ENCODE results near the gene CCDC187. TPM values are rescaled to one million over a fixed set of nuclear protein-coding genes. Genes with fewer than 3 reads are reported as not detected.

CCDC187 gene
- polyA plus RNA-seq, 3 donors: 0.03 to 0.18 TPM; not detected in 1

- 58 to 78% (median 62%) methylated on average over 22 to 25 of the region's 25 CpGs for WGBS, 3 donors
- H3K27ac ChIP-seq (ENCODE audit: low read depth, low read length): no peak overlapping the region
Measured at GRCh38 chr9:136254381-136255165, 49.3 kb downstream of the CCDC187 start.

- H3K27ac ChIP-seq (ENCODE audit: low read depth, low read length): no peak overlapping the region
- 84 to 91% (median 84%) methylated on average over 32 of the region's 32 CpGs for WGBS, 3 donors
Measured at GRCh38 chr9:136253246-136254130, 50.4 kb downstream of the CCDC187 start.

- 85 to 90% (median 89%) methylated on average over 10 of the region's 10 CpGs for WGBS, 3 donors
- H3K27ac ChIP-seq (ENCODE audit: low read depth, low read length): no peak overlapping the region
Measured at GRCh38 chr9:136252846-136253245, 51.0 kb downstream of the CCDC187 start.

- no peak overlapping the region for H3K27ac ChIP-seq (ENCODE audit: low read depth, low read length)
- 84 to 95% (median 90%) methylated on average over 23 to 29 of the region's 29 CpGs for WGBS, 3 donors
Measured at GRCh38 chr9:136252281-136252680, 51.6 kb downstream of the CCDC187 start.

DNA sequence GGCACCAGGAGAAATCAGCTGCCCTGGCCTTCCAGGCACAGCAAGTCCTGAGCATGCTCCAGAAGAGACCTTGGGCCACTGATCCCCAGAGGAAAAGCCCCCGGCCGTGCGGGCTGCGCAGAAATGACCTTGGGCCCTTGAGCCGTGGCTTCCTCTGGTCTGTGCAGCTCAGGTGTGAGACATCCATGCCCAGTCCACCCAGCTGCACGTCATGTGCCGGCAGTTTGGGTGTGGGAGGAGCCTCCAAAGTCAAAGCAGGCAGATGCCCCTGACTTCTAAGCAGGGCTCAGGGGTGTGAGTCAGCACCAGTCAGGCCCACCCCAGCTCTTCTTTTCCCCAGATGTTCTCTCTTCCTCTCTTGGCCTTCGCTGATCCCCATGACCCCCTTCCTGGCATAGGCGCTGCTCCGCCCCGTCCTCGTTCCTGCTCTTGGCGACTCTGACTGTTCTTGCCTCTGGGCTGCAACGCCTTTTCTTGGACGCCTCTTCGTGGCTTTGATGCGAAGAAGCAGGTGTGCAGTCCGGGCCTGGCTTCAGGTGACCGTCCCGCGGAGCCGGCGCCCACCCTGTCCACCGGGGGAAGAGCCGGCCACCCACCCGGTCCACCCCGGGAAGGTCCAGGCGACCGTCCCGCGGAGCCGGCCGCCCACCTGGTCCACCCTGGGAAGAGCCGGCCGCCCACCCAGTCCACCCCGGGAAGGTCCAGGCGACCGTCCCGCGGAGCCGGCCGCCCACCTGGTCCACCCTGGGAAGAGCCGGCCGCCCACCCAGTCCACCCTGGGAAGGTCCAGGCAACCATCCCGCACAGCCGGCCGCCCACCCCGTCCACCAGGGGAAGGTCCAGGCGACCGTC is 52.4 kb downstream of the CCDC187 start:
- no peak overlapping the region for H3K27ac ChIP-seq (ENCODE audit: low read depth, low read length)
- 77 to 84% (median 77%) methylated on average over 26 to 49 of the region's 50 CpGs for WGBS, 3 donors

DNA sequence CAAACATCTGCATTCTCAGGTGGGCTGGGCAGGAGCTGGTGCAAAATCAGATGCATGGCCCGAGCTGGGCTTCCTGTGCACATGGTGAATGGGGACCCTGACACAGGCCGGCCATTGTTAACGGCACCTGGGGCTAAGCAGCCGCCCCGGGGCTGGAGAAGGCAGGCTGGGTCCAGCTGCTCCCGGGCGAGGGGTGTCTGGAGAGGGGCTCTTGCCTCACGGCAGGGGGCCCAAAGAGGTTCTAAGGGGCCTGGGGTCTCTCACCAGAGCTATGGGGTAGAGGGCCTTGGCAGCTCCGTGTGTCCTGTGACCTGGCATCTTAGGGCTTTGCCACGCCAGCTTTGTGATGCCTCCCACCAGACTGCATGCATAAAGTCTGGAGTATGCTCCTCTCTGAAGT is 53.2 kb downstream of the CCDC187 start:
- WGBS, 3 donors: 64 to 69% (median 65%) methylated on average over 10 of the region's 10 CpGs
- no peak overlapping the region for H3K27ac ChIP-seq (ENCODE audit: low read depth, low read length)

- H3K27ac ChIP-seq (ENCODE audit: low read depth, low read length): no peak overlapping the region
- 20 to 64% (median 58%) methylated on average over 30 of the region's 30 CpGs for WGBS, 3 donors
Measured at GRCh38 chr9:136249877-136250559, 53.9 kb downstream of the CCDC187 start.

GRCh38 chr9:136248951-136249876 is 54.7 kb downstream of the CCDC187 start:
- WGBS, 3 donors: 58 to 82% (median 74%) methylated on average over 30 of the region's 30 CpGs

GRCh38 chr9:136247947-136248637 is 55.8 kb downstream of the CCDC187 start:
- 87 to 90% (median 89%) methylated on average over 24 of the region's 24 CpGs for WGBS, 3 donors
- H3K27ac ChIP-seq (ENCODE audit: low read depth, low read length): no peak overlapping the region

More at GRCh38 chr9:136248951-136249876, 54.7 kb downstream of the CCDC187 start:
- H3K27ac ChIP-seq (ENCODE audit: low read depth, low read length): no peak overlapping the region

DNA sequence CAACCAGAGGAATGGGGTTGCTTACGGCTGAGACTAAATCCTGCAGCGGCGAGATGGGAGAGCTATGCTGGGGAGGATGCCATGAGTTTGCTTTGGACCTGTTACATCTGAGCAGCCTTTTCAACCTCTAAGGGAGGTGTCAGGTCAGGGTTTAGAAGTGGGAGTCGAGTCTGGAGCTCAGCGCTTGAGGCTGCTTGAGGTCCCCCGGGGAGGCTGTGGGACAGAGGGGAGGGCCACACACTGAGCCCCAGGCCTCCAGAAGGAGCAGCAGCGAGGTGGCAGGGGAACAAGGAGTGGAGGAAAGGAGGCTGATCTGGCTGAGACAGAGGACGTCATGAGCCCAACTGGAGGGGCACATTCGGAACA is 56.4 kb downstream of the CCDC187 start:
- no peak overlapping the region for H3K27ac ChIP-seq (ENCODE audit: low read depth, low read length)
- 62 to 77% (median 62%) methylated on average over 8 to 9 of the region's 9 CpGs for WGBS, 3 donors

- H3K27ac ChIP-seq (ENCODE audit: low read depth, low read length): no peak overlapping the region
- WGBS, 3 donors: 72 to 86% (median 73%) methylated on average over 26 of the region's 26 CpGs
Measured at GRCh38 chr9:136246849-136247550, 56.9 kb downstream of the CCDC187 start.

DNA sequence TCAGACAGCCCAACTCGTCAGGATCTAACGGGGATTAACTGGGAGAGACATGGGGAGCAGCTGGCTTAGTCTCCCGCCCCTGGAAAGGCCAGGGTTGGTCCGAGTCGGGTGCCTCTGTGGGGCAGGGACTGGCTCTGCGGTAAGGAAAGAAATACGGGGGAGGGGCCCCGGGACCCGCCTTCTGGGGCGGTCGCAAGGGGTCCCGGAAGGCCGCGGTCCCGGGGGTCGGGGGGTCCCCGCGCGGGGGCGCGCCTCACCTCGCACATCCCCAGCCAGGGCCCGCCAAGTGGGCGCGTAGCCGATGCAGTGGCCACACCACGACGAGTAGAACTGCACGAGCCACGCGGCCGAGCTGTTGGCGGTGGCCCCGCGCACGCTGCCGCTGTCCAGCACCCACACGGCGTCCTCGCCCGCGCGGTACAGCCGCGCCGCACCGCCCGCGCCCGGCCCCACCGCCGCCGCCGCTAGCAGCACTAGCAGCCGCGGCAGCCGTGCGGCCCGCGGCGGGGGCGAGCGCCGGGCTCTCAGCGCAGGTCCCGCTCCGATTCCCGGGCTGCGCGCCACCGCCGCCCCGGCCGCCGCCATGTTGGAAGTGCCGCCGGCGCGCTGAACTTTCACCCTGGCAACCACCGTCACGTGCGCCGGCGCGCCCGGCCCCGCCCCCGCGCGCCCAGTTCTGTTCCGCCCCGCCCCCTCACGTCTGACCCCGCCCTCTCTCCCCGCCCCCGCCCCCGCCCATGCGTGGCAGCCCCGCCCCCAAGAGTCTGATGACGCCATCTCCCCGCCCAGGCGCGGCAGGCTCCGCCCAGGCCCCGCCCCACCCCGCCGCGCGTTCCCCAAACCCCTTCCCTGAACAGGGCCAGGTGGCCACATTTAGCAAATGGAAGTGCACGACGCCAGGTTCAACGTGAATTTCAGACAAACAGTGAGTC is 58.4 kb downstream of the CCDC187 start, which contains the start of gene QSOX2:
TSS of gene QSOX2 (minus strand) at position 594 of the 932 bp plus-strand sequence. CDS start at position 585, 9 bp downstream.
- no peak within 1 kb of the TSS for H3K27ac ChIP-seq (ENCODE audit: low read depth, low read length)

GRCh38 chr9:136244969-136245218 is 59.0 kb downstream of the CCDC187 start:
- no peak overlapping the region for H3K27ac ChIP-seq (ENCODE audit: low read depth, low read length)
- WGBS, 3 donors: 3 to 4% (median 3%) methylated on average over 6 of the region's 6 CpGs

More for the DNA sequence above, 58.4 kb downstream of the CCDC187 start, which contains the start of gene QSOX2:
- 1% methylated on average over 46 to 112 of the region's 112 CpGs for WGBS, 3 donors

DNA sequence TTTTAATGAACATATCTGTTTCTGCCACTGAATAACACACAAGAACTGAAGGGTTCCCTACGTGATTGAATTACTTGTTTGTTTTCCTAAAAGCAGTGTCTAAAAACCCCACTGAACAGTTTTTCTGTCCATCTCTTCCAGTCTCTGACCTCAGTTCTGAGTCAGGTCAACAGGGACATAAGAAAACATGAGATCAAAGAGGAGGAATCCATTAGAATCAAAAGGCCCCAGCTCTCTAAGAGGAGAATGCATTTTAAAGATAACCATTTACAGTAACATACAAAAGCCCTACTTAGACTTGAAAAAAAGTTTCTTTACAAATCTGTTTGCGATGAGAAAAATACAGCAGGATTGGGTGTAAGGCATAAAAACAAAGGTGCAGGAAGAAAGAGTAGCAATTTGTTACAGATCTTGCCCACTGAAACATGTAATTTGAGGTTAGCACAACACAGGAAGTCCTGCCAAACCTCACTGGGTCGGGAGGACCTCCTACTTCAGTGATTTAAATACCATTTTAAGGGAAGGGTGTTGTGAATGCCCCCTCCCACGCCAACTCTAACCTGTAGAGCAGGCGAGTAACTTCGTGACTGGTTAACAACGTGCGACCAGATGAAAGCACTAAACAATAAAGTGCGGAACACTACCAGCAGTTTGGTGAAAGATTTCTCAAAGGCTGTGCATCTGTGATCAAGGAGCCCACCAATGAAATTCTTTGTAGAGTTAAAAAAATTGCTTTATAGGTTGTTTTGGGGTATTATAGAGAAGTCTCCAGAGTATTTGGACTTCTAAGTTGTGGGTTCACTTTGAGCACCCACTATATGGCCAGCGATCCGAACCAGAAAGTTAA is 59.5 kb downstream of the CCDC187 start:
- H3K27ac ChIP-seq (ENCODE audit: low read depth, low read length): no peak overlapping the region
- WGBS, 3 donors: 28 to 39% (median 36%) methylated on average over 11 of the region's 11 CpGs

All from adipose tissue (tissue), 3 donors.